HG03565 (cell line): ENCODE measurements around the gene KCNN1.
"Not testable (repeated sequence)": the region's sequence is repeated elsewhere in the genome, so short reads cannot be mapped to it uniquely, and the experiment has no call there.

Source experiments
- ATAC-seq: cut with Tn5 transposase; IDR thresholded peaks from one replicate; pipeline ENCODE4 v1.9.1; 2021; ENCODE audit warnings: mild to moderate bottlenecking, moderate library complexity; ENCODE audit not compliant: unreplicated experiment

Gene KCNN1

GRCh38 chr19:17966550-17967256 is at the start of gene KCNN1:
KCNN1 (plus strand) TSS chr19:17967107; CDS start chr19:17973889, 6,782 bp downstream.
- ATAC-seq, result no peak

DNA sequence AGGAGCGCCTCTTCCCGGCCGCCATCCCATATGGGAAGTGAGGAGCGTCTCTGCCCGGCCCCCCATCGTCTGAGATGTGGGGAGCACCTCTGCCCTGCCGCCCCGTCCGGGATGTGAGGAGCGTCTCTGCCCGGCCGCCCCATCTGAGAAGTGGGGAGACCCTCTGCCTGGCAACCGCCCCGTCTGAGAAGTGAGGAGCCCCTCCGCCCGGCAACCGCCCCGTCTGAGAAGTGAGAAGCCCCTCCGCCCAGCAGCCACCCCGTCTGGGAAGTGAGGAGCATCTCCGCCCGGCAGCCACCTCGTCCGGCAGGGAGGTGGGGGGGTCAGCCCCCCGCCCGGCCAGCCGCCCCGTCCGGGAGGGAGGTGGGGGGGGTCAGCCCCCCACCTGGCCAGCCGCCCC is 48.8 kb upstream of the KCNN1 start:
- ATAC-seq, result not testable (repeated sequence)

DNA sequence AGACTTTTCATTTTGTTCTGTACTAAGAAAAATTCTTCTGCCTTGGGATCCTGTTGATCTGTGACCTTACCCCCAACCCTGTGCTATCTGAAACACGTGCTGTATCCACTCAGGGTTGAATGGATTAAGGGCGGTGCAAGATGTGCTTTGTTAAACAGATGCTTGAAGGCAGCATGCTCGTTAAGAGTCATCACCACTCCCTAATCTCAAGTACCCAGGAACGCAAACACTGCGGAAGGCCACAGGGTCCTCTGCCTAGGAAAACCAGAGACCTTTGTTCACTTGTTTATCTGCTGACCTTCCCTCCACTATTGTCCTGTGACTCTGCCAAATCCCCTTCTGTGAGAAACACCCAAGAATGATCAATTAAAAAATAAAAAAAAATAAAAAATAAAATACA is 47.8 kb upstream of the KCNN1 start:
- not testable (repeated sequence) for ATAC-seq

DNA sequence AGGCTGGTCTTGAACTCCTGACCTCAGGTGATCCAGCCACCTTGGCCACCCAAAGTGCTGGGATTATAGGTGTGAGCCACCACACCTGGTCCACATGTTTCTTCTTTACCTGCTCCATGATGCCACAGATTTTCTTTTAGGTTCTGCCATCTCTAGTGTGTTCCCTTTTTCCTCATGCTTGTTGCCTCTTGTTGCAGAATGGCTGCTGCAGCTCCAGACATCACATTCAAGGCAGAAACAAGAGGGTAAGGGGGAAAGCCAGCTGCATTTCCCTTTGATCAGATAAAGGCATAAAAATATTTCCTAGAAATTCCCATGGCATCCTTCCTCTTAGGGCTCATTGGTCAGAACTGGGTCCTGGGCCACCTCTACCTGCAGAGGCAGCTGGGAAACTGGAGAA is 46.4 kb upstream of the KCNN1 start:
- ATAC-seq, result no peak

GRCh38 chr19:17922138-17922537 is 44.8 kb upstream of the KCNN1 start:
- ATAC-seq, result no peak

DNA sequence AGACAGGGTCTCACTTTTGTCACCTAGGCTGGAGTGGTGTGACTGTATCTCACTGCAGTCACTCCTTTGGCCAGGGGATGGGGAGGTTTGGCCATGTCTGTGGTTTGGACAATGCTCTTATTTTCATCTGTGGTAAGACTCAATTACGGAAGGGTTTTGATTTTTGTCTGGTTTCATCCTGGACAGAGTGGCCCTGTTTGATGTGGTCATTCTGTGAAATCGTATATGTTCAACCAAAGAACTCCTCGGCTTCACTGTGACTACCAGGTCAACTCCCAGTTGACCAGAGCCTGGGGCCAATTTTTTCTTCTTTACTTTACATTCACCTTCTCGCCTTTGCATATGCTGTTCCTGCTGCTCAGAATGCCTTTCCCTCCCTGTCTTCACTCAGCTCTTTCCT is 40.9 kb upstream of the KCNN1 start:
- no peak for ATAC-seq

DNA sequence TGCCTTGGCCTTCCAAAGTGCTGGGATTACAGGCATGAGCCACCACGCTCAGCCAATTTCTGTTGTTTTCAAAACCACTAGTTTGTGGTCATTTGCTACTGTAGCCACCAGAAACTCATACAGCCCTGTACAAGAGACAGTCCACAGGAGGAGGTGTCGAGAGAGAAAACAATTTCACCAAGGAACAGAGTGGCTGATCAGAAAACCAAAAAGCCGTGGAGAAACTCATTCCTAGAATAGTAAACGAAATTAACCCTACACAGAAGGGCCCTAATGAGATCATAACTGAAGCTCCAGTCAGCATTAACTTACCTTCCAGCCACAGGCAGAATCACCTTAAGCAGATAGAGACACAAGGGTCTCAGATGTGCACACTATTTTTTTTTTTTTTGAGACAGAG is 37.9 kb upstream of the KCNN1 start:
- ATAC-seq, result no peak

DNA sequence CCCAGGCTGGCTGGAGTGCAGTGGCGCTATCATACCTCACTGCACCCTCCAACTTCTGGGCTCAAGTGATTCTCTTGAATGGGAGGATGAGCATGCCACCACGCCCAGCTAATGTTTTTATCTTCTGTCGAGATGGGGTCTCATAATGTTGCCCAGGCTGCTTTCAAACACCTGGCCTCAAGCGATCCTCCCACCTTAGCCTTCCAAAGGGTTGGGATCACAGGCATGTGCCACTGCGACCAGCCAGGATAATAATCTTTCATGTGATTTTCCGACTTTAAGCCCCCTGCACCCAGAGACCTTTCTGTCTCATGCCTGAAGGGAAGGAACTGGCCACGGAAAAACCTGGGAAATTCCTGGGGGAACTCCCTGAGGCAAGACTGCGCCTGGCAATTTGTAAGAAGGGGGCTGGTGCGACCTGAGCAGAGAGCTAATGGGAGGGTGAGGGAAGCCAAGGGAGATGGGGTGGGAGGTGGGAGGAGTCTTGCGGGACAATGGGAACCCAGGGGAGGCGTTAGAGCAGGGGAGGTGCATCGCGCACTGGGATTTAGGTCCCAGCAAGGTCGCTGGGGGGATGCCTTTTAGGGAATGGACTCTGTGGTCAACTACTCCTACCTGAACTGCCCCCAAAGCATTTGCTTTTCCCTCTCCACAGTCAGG is 35.2 kb upstream of the KCNN1 start:
- ATAC-seq, result no peak

DNA sequence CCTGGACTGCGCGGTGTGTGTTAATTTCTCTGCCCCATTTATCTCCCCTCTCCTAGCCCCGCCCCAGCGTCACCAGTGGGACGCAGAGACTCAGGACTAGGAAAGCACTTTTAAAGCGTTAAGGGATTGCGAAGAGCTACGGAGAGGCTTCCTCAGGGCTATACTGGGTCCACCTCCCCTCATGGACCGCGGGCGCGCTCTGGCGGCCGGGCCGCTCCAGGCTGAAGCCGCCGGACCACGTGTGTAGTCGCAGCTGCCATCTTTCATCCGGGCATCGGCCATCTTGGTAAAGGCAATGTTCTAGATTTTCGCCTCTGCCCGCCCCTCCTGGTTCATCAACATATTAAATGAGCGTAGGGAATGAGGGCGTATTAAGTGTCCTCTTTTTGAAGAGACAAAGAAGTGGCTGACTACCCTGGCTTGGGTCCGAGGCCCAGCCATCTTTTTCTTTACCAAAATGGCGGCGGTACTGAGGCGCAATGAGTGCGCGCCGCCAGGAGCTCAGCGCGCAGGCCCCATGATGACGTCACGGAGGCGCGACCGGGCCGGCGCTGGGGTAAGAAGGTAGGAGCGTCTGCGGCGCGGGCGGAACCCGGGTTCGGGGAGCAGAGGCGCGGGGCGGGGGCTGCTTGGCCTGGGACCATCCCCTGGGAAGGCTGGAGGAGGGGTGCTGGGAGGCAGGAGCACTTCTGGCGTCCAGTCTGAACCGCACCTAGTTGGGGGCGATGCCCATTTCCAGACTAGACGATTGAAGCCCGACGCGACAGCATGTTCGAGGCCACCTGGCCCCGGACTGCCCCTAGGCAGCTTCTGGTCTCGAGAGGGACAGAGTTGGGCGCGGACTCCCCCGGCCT is 34.2 kb upstream of the KCNN1 start, which contains the start of gene CCDC124:
TSS of gene CCDC124 (plus strand) at position 531 of the 854 bp plus-strand sequence. CDS start 3,406 bp downstream, outside the sequence.
- ATAC-seq, result peak; percentile 71

GRCh38 chr19:17933414-17934129 is 33.3 kb upstream of the KCNN1 start:
- ATAC-seq, result no peak

DNA sequence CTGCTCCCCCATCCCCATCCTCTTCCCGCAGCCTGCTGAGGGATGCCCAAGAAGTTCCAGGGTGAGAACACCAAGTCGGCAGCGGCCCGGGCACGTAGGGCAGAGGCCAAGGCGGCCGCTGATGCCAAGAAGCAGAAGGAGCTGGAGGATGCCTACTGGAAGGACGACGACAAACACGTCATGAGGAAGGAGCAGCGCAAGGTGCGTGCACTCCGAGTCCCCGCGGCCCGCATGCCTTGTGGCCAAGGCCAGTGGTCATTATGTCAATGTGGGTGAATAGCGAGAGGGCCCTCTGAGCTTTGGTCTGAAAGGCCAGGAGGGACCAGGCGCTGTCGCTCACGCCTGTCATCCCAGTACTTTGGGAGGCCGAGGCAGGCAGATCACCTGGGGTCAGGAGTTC is 30.5 kb upstream of the KCNN1 start:
- ATAC-seq, result no peak

- no peak for ATAC-seq
These were observed 29.5 kb upstream of the KCNN1 start for GRCh38 chr19:17937371-17937900.

- ATAC-seq, result no peak
These were observed 28.6 kb upstream of the KCNN1 start for GRCh38 chr19:17938092-17938845.

DNA sequence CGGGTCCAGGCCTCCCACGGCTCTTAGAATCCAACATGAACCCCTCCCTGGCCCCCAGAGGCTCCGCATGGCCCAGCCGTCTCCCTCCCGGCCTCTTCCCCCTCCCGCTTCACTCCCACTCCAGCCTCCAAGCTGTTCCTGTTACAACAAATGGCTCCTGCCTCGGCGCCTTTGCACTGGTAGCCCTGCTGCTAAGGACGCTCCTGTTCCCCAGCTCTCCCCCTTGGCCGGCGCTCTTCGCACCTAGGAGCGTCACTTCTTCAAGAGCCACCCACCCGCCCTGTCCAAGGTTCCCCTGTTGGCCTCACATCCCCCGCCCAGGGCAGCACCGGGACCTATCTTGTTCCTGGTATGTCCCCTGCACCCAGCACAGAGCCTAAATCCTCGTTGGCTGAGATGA is 24.7 kb upstream of the KCNN1 start:
- no peak for ATAC-seq

DNA sequence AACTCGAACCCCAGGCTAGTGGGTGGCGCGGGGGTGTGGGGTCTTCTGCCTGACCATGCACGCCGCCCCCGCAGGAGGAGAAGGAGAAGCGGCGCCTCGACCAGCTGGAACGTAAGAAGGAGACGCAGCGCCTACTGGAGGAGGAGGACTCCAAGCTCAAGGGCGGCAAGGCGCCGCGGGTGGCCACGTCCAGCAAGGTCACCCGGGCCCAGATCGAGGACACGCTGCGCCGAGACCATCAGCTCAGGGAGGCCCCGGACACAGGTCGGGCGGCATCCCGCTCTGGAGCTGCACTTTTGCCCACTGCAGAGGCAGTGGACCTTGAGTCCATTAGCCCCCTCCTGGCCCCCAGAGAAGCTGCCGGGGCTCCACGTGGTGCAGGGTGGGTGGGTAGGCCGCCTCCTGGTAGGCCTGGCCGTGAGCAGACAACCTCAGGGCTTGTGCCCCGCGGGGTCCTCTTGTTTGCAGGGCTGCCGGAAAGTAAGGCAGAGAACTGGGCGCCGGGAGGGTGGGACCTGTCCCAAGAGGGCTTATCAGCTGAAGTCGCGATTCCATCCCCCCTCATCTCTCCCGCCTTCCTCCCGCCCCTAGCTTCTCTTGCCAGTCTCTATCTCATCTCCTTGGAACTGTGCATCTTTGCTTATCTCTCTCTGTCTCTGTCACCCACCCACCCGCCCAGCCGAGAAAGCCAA is 24.2 kb upstream of the KCNN1 start:
- ATAC-seq, result no peak

GRCh38 chr19:17943274-17944221 is 23.4 kb upstream of the KCNN1 start:
- no peak for ATAC-seq

GRCh38 chr19:17944301-17944700 is 22.6 kb upstream of the KCNN1 start:
- ATAC-seq, result no peak
